Frontal cortex (tissue), 4 donors: ENCODE results near the gene NFKBIA. TPM values are rescaled to one million over a fixed set of nuclear protein-coding genes. Genes with fewer than 3 reads are reported as not detected.
A peak's percentile ranks its signal among the peaks of the same experiment; 100 is the strongest.
"Not testable (repeated sequence)": the region's sequence is repeated elsewhere in the genome, so short reads cannot be mapped to it uniquely, and the experiment has no call there.

Source experiments
- DNase-seq, 2 donors: peaks; one replicate each; pipeline ENCODE4 v3.0.0; 2012; ENCODE audit warnings: low spot score in 2 of 2
- FAIRE-seq: peaks from 2 replicates; lab custom pipeline; 2012; peaks lifted over from hg19 to GRCh38; lab: Jason Lieb, UNC
- total RNA-seq: library from RNA; depleted of rRNA; stranded (reverse); fragments of >200 nt; gene quantifications from one replicate; pipeline ENCODE4 v1.2.3, GENCODE V29; 2014
- donor health status: control.
- donor health status: control.
- donor health status: control.

Gene NFKBIA
- total RNA-seq, 1 donor from 2014 or later: 46.5 TPM

DNA sequence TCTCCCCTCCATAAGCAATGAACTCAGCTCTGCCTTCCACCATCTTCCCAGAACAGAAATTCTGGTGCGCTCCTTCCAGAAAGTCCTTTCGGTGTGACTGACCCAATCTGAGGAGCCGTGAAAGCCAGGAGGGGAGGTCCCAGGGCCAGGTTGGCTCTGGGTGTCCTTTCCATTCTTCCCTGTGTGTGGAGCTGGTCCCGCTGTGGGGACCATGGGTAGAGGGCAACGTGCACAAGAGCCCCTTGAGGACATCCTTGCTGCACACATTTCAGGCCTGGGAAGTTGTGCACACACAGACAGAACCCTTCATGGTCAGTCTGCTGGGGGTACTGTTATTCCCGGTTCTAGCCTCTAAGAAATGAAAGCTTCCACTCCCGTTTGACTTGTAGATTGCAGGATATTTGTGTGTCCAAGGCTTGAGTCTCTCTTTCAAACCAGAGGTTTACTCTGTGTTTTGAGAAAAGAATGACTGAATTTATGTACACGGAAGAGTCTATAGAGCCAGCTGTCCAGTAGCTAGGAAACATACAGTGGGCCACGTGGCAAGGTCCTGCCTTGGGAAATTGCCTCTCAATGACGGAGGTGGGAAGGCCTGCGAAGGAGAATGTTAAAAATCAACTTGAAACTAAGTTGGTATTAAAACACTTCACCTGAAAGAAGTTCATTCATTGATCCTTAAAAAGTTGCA lies 10.1 kb downstream of the NFKBIA start:
- no peak for DNase-seq
- FAIRE-seq: no peak

DNA sequence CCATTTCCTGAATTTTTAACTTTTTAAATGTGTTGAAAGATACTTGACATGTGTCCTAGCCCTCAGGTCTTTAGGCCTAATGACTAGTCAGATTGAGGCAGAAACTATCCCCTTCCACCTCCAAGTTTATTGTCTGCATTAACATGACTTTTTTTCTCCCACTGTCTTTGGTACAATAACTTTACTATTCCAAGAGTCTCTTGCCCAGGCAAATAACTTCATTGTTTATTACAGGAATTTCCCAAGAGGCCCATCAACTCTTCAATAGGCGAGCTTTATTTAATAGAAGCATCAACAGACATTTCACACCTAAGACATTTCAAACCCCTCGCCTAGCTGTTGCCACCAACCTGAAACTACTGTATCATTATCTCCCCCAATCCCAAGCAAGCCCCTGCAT lies 10.7 kb downstream of the NFKBIA start:
- DNase-seq (no peak), FAIRE-seq (no peak)

DNA sequence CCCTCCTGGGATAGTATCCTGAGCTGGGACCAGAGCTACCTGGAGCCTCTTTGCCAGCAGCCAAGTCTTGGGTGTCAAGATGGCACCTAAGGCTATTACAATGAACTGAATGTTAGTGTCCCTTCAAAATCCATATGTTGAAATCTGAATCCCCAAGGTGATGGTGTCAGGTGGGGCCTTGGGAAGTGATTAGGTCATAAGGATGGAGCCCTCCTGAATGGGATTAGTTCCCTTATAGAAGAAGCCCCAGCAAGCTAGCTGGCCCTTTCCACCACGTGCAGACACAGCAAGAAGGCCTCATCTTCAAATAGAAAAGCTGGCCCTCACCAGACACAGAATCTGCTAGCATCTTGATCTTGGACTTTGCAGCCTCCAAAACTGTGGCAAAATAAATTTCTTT lies 12.4 kb downstream of the NFKBIA start:
- no peak for DNase-seq
- no peak for FAIRE-seq

DNA sequence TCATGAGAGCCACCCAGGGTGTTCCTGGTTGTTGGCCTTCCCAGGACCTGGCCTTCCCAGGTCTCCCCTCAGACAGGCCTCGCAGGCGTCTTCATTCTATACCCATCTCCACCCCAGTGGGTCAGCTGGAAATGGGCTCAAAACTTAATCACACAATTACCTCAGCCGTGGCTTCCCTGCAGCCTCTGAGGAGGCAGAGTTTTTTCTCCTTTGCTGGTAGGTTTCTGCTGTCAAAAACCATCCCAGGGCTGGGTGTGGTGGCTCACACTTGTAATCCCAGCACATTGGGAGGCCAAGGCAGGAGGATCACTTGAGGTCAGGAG lies 13.2 kb downstream of the NFKBIA start:
- DNase-seq (no peak), FAIRE-seq (no peak)

DNA sequence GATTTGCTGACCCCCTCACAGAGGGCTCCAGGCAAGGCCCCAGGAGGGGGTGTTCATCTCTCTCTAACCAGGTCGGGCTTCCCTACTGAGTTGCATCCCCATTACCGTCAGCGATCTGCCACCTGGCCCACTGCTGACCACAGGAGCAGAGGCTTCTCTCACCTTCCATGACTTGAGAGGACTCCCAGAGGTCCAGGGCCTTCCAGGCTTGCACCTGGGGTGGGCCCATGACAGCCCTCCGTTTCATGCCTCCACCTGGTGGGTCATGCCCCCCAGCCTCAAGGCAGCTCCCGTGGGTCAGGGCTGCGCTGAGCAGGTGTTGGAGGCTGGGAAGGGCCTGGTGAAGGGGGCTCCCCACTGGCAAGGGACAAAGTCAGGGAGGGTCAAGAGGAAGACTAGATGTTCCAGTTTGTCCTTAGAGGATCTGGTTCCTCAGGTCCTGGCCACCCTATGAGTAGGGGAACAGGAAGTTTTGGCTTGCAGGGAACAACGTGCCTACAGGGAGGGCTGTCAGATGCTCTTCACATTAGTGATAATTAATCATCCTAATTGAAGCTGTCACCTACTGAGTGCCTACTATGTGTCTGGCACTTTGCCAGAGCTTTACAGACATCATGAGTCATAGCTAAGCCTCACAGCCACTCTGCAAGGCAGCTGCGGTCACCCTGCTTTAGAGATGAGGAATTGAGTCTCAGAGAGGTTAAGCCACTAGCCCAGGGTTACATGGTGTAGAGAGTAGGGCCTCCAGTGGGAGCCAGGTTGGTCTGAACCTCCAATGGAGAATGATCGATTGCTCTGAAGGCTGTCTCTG lies 13.8 kb downstream of the NFKBIA start:
- FAIRE-seq: no peak
- DNase-seq: no peak

DNA sequence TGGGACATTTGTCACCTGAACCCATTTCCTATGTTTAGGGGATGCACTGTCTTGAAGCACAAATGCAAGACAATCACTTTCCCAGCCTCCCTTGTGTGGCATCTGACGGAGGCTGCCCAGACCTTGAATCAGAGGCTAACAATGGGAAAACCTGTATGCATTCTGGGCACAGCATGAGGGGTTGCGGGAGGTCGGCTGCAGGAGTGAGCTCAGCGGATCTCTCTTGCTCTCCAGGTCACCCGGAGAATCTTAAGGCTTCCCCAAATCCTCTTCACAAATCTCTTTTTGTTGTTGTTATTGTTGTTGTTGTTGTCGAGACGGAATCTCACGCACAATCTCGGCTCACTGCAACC lies 15.3 kb downstream of the NFKBIA start:
- DNase-seq: no peak
- no peak for FAIRE-seq

DNA sequence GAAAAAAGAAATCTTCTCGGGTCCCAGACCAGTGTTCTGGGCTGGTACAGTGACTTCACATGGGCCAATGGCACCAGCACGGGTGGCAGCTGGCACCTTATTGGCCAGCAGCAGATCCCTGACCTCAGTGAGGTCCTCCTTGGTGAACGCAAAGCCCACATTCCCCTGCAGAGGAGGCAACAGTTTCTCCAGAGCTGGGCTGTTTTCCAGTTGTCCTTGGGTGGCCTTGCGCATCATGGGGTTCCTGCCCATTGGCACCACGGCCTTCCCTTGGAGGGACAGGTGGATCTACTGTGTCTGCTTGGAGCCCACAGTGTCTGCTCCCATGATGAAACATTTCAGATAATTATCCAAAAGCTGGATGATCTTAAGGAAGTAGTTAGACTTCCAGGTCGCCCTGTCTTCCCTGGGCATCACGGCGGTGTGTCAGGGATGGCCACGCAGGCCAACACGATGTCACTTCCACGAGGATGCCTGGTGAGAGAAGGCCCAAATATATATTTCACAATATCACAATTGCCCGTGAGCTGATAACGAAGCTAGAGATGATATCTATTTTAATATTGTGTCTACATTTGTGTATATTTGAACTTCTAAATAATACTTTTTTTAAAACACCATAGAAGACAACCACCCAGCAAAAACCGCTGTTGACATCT lies 15.8 kb downstream of the NFKBIA start:
- FAIRE-seq (no peak), DNase-seq (no peak)

DNA sequence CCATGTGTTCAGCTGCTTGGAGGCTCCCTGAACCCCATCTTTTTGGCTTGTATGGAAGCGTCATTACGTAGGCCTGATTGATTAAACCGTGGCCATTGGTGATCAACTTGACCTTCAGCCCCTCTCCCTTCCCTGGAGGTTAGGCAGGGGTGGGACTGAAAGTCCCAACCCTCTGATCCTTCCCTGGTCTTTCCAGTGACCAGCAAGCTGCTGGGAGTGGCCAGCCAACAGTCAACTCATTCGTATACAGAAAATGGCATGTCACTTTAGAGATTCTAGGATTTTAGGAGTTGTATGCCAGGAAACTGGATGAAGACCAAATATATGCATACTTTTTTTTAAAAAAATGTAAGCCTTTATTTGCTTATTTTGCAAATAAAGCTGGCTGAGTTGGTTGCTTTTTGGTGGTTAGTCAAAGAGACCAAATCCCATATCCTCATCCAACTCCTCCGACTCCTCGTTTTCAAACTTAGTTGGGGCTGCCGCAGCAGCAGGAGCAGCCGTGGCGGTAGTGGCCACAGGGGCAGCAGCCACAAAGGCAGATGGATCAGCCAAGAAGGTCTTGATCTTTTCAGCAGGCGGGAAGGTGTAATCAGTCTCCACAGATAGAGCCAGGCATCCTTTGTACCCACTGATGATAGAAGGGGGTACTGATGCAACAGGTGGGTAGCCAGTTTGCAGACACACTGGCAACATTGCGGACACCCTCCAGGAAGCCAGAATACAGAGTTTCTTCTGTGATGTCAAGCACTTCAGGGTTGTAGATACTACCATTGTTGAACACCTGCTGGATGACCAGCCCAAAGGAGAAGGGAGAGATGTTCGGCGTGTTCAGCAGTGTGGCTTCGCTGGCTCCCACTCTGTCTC lies 16.6 kb downstream of the NFKBIA start:
- DNase-seq (no peak), FAIRE-seq (no peak)

DNA sequence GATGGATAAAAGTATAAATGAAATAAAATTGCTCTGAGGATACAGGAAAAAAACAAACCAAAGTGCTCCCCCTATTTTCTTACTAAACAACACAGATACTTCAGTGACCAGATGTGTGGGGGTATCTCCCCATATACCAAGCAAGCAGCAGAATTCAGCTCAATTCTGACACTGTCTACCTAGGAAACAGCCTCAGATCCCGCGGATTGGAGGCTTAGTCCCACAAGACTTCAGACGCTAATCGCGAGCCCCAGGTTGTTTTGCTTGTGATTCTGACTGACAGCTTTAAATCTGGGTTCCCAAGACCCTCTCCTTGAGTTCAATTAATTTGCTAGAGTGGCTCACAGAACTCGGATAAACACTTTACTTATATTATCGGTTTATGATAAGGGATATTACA lies 17.3 kb downstream of the NFKBIA start:
- DNase-seq (no peak), FAIRE-seq (no peak)

DNA sequence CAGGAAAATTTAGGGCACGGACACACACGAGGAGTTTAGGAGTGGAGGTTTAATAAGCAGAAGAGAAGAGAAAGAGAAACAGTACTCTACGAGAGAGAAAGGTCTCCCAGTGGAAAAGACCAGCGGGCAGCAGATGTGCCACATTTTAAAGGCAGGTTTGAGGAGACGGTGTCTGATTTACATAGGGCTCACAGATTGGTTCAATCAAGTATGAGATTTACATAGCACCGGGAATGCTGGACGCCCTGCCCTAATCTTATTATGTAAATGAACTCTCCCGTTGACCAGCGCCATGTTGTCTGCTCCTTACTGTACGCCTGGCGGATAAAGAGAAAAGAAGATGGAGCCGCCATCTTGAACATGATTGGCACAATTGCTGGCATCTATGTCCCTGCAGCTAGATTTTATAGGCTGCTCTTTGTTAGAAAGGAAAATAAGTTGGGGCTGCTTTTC lies 17.9 kb downstream of the NFKBIA start:
- no peak for DNase-seq
- no peak for FAIRE-seq

DNA sequence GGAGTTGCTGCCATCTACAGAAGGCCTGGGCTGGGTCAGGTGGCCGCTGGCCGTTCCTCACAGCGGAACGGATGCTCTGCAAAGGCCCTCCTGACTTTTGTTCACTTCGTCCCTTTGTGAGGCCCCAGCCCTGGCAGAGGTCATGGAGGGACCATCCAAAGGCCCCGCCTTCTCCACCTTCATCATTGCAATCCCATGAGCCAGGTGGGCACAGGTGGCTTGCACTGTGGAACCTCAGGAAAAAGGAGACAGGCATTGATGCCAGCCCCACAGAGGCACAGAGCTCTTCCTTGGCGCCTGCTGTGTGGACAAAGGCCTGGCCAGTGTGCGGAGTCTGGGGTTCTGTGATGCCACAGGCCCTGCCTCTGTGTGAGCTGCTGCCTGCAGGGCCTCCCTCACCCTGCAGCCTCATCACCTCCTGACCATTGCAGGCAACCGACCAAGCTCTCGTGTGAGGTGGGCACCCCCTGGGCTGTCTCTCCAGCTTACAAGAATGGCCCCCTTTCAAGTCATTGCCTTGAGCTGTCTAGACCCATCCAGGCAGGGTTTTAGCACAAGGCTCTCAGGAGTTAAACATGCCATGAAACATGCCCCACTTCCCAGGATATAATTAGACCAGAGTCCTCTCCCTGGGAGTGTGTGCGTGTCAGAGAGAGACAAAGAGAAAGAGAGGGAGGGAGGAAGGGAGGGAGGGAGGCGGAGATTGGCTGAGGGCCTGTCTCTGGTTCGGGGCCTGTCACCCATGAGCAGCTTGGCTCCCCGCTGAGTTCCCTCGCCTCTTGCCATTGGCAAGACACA lies 19.3 kb downstream of the NFKBIA start:
- FAIRE-seq (no peak), DNase-seq (peak; percentile 55 to 73)

DNA sequence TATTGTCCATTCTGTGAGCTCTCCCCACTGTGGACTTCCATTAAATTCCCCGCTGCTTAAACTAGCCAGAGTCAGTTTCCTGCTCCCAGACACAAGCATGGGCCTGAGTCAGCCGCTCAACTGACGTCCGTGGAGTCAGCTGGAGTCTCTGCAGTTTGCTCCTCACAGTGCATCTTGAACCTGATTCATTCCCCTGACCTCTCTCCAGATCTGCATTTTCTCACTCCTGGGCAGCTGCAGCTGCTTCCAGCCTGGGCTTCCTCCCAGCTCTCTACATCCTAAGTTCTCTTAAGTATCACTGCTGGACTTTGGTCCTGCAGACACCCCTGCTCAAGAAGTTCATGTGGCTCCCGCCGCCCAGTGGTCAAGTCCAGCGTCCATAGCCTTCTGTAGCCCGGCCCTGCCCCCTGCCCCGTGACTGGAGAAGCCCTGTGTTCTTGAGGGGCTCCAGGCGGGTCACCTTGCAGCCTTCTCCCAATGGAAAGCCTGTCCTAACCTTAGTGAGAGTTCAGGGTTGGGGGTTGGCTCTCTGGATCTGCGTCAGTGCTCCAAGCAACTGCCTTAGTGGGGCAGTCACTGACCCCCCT lies 20.0 kb downstream of the NFKBIA start:
- FAIRE-seq: no peak

DNA sequence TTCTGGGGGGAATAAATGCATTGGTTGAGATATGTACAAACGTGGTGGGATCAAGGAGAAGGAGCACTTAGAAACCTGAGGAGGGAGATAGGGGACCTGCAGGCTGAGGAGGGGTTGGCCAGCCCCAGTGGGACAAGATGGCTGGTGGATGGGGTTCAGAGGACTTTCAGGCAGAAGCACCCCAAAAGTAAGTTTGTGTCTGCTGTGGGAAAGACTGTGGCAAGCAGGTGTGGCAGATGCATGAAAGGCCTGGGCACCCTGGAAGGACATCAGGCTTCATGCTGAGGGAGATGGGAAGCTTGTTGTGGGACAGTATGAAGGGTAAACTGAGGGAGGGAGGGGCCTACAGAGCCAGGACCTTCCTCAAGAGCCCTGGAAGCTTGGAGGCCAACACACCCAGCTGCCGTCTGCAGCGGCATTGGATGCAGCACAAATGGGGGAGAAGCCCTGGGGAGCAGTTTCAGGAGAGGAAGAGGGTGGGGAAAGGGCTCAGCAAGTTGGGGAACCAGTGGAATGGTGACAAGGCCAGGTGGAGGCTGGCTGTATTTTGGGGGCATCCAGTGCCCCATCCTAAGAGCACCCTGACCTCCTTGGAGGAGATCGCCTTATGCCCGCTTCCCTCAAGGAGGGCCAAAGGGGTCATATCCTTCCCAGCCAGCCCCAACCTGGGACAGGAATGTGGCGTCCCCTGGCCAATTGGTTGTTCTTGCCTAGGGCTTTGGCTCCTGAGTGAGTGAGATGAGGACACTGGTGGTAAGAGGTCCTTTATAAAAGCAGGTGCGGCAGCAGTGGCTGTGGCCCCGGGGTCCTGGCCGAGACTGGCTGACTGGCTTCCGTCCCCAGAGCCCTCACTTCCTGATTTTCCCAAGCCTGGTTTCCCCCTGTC lies 20.7 kb downstream of the NFKBIA start:
- DNase-seq (no peak), FAIRE-seq (no peak)

More for the DNA sequence above, 20.0 kb downstream of the NFKBIA start:
- no peak for DNase-seq

DNA sequence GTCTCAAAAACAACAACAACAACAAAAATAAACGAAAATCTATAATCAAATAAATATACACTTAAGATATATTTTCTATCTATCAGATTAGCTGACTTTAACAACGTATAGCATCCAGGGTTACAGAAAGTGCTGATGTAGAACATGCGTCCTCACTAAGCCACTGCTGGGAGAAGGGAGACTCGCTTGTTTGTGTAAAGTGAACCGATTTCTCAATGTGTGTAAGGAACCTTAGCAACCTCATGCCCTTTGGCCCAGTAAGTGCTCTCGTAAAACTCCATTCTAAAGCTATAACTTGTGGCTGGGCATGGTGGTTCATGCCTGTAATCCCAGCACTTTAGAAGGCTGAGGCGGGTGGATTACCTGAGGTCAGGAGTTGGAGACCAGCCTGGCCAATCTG lies 23.8 kb downstream of the NFKBIA start:
- no peak for FAIRE-seq

DNA sequence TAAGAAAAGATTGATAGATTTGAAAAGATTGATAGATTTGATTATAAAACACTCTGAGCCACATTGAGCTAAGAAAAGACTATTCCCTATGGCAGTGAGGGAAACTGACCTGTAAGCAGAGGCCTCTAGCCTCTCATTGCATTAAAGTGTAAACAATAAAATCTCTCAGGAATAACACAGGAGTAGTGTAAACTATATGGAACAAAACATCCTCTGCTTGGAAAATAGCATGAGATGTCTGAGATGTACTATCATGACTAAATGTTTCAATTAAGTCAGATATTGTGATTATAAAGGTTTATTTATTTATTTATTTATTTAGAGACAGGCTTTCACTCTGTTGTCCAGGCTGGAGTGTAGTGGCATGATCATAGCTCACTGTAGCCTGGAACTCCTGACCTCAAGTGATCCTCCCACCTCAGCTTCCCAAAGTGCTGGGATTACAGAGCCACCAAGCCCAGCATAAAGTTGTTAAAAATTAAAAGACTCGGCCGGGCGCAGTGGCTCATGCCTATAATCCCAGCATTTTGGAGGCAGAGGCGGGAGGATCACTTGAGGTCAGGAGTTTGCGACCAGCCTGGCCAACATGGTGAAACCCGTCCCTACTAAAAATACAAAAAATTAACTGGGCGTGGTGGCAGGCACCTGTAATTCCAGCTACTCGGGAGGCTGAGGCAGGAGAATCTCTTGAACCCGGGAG lies 25.2 kb downstream of the NFKBIA start:
- not testable (repeated sequence) for FAIRE-seq, DNase-seq

More for the DNA sequence above, 23.8 kb downstream of the NFKBIA start:
- no peak for DNase-seq

DNA sequence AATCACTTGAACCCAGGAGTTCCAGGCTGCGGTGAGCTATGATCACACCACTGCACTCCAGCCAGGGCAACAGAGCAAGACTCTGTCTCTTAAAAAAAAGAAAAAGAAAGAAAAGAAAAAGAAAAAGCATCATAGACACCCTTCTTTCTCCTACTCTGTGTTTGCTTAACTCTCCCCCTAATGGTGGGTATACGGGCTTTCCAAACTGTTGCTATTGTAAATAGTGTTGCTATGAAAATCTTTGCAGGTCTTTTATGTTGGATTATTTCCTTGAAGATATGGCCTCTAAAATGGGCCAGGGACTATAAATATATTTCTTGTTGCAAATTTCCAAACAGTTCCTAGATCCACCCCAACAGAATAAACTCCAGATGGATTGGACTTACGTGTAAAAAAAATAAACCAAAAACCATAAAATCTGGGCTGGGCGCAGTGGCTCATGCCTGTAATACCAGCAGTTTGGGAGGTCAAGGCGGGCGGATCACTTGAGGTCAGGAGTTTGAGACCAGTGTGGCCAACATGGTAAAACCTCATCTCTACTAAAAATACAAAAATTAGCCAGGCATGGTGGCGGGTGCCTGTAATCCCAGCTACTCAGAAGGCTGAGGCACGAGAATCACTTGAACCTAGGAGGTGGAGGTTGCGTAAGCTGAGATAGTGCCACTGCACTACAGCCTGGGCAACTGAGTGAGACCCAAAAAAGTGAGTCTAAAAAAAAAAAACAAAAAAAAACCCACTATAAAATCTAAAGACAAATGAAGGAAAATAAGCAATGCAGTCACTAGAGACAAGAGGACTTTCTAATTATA lies 25.9 kb downstream of the NFKBIA start:
- no peak for FAIRE-seq

More for the DNA sequence above, 25.9 kb downstream of the NFKBIA start:
- DNase-seq: no peak
